HEK293 (cell line): ENCODE data around the gene KCNS3.

ENCODE experiments used
- BCL11B ChIP-seq: fragments of 450-650 bp; formaldehyde crosslinking; IDR thresholded peaks from 2 replicates; pipeline ENCODE4 v1.5.1; 2016; ENCODE audit warnings: low read depth, missing biosample characterization, missing genetic modification characterization
- HIC1 ChIP-seq: fragments of 450-650 bp; formaldehyde crosslinking; IDR thresholded peaks from 2 replicates; pipeline ENCODE4 v1.5.1; 2016; ENCODE audit warnings: missing biosample characterization, missing genetic modification characterization
- INSM2 ChIP-seq: fragments of 450-650 bp; formaldehyde crosslinking; IDR thresholded peaks from 2 replicates; pipeline ENCODE4 v1.5.1; 2016; ENCODE audit warnings: missing biosample characterization, missing genetic modification characterization
- KLF16 ChIP-seq: fragments of 450-650 bp; formaldehyde crosslinking; IDR thresholded peaks from 2 replicates; pipeline ENCODE4 v1.5.1; 2017; ENCODE audit warnings: missing biosample characterization, missing genetic modification characterization
- KLF17 ChIP-seq: fragments of 450-650 bp; formaldehyde crosslinking; IDR thresholded peaks from 2 replicates; pipeline ENCODE4 v1.5.1; 2016; ENCODE audit warnings: missing biosample characterization, missing genetic modification characterization
- KLF8 ChIP-seq: fragments of 450-650 bp; formaldehyde crosslinking; IDR thresholded peaks from 2 replicates; pipeline ENCODE4 v1.5.1; 2016; ENCODE audit warnings: missing biosample characterization, missing genetic modification characterization
- MZF1 ChIP-seq: fragments of 450-650 bp; formaldehyde crosslinking; IDR thresholded peaks from 2 replicates; pipeline ENCODE4 v1.5.1; 2017; ENCODE audit warnings: missing biosample characterization, missing genetic modification characterization, borderline replicate concordance
- OVOL3 ChIP-seq: fragments of 450-650 bp; formaldehyde crosslinking; IDR thresholded peaks from 2 replicates; pipeline ENCODE4 v1.5.1; 2016; ENCODE audit warnings: missing biosample characterization, missing genetic modification characterization
- PRDM4 ChIP-seq: fragments of 450-650 bp; formaldehyde crosslinking; IDR thresholded peaks from 2 replicates; pipeline ENCODE4 v1.5.1; 2017; ENCODE audit warnings: missing biosample characterization, missing genetic modification characterization
- SCRT1 ChIP-seq: fragments of 450-650 bp; formaldehyde crosslinking; IDR thresholded peaks from 2 replicates; pipeline ENCODE4 v1.5.1; 2016; ENCODE audit warnings: missing biosample characterization, missing genetic modification characterization, borderline replicate concordance
- SCRT2 ChIP-seq: fragments of 450-650 bp; formaldehyde crosslinking; IDR thresholded peaks from 2 replicates; pipeline ENCODE4 v1.5.1; 2016; ENCODE audit warnings: missing biosample characterization, missing genetic modification characterization
- SP3 ChIP-seq: fragments of 450-650 bp; formaldehyde crosslinking; IDR thresholded peaks from 2 replicates; pipeline ENCODE4 v1.5.1; 2016; ENCODE audit warnings: missing biosample characterization, missing genetic modification characterization
- SP7 ChIP-seq: fragments of 450-650 bp; formaldehyde crosslinking; IDR thresholded peaks from 2 replicates; pipeline ENCODE4 v1.5.1; 2016; ENCODE audit warnings: missing biosample characterization, missing genetic modification characterization
- TRIM28 ChIP-seq: IDR thresholded peaks from 2 replicates; pipeline ENCODE4 v1.6.1; 2011; ENCODE audit warnings: low read length, control low read depth, borderline replicate concordance
- ZBTB8A ChIP-seq: fragments of 450-650 bp; formaldehyde crosslinking; IDR thresholded peaks from 2 replicates; pipeline ENCODE4 v1.5.1; 2016; ENCODE audit warnings: missing biosample characterization, missing genetic modification characterization
- ZNF2 ChIP-seq: fragments of 450-650 bp; formaldehyde crosslinking; IDR thresholded peaks from 2 replicates; pipeline ENCODE4 v1.5.1; 2016; ENCODE audit warnings: missing biosample characterization, missing genetic modification characterization
- ZNF211 ChIP-seq: fragments of 450-650 bp; formaldehyde crosslinking; IDR thresholded peaks from 2 replicates; pipeline ENCODE4 v1.5.1; 2016; ENCODE audit warnings: low read depth, missing biosample characterization, missing genetic modification characterization
- ZNF221 ChIP-seq: fragments of 450-650 bp; formaldehyde crosslinking; IDR thresholded peaks from 2 replicates; pipeline ENCODE4 v1.5.1; 2017; ENCODE audit warnings: missing biosample characterization, missing genetic modification characterization, borderline replicate concordance
- ZNF311 ChIP-seq: fragments of 450-650 bp; formaldehyde crosslinking; IDR thresholded peaks from 2 replicates; pipeline ENCODE4 v1.5.1; 2017; ENCODE audit warnings: missing biosample characterization, missing genetic modification characterization, borderline replicate concordance
- ZNF350 ChIP-seq: fragments of 450-650 bp; formaldehyde crosslinking; IDR thresholded peaks from 2 replicates; pipeline ENCODE4 v1.5.0; 2017; ENCODE audit warnings: missing biosample characterization, mild to moderate bottlenecking, missing genetic modification characterization
- ZNF394 ChIP-seq: fragments of 450-650 bp; formaldehyde crosslinking; IDR thresholded peaks from 2 replicates; pipeline ENCODE4 v1.5.1; 2016; ENCODE audit warnings: missing biosample characterization, missing genetic modification characterization, mild to moderate bottlenecking, moderate library complexity, borderline replicate concordance
- ZNF398 ChIP-seq: fragments of 450-650 bp; formaldehyde crosslinking; IDR thresholded peaks from 2 replicates; pipeline ENCODE4 v1.5.1; 2017; ENCODE audit warnings: missing biosample characterization, missing genetic modification characterization
- ZNF404 ChIP-seq: fragments of 450-650 bp; formaldehyde crosslinking; IDR thresholded peaks from 2 replicates; pipeline ENCODE4 v1.5.1; 2017; ENCODE audit warnings: missing biosample characterization, missing genetic modification characterization
- ZNF423 ChIP-seq: fragments of 450-650 bp; formaldehyde crosslinking; IDR thresholded peaks from 2 replicates; pipeline ENCODE4 v1.5.1; 2016; ENCODE audit warnings: missing biosample characterization, missing genetic modification characterization
- ZNF580 ChIP-seq: fragments of 450-650 bp; formaldehyde crosslinking; IDR thresholded peaks from 2 replicates; pipeline ENCODE4 v1.5.1; 2016; ENCODE audit warnings: missing biosample characterization, missing genetic modification characterization
- ZNF600 ChIP-seq: fragments of 450-650 bp; formaldehyde crosslinking; IDR thresholded peaks from 2 replicates; pipeline ENCODE4 v1.5.1; 2016; ENCODE audit warnings: missing biosample characterization, missing genetic modification characterization
- ZNF623 ChIP-seq: fragments of 450-650 bp; formaldehyde crosslinking; IDR thresholded peaks from 2 replicates; pipeline ENCODE4 v1.5.1; 2016; ENCODE audit warnings: missing biosample characterization, missing genetic modification characterization
- ZNF76 ChIP-seq: fragments of 450-650 bp; formaldehyde crosslinking; IDR thresholded peaks from 2 replicates; pipeline ENCODE4; 2016; ENCODE audit warnings: low read depth, missing biosample characterization, missing genetic modification characterization, borderline replicate concordance
- ZSCAN18 ChIP-seq: fragments of 450-650 bp; formaldehyde crosslinking; IDR thresholded peaks from 2 replicates; pipeline ENCODE4 v1.5.1; 2016; ENCODE audit warnings: missing biosample characterization, missing genetic modification characterization

KCNS3 gene

GRCh38 chr2:17879137-17879912, 858 bp downstream of the KCNS3 start (continued):
- TF ChIP-seq HIC1 (tag by site-specific recombination) (no peak), ZNF580 (tag by site-specific recombination) (no peak), TRIM28 (no peak), ZNF398 (tag by site-specific recombination) (no peak), ZNF211 (no peak), ZNF350 (tag by site-specific recombination) (no peak), ZNF311 (tag by site-specific recombination) (no peak), INSM2 (no peak), PRDM4 (no peak), KLF8 (tag by site-specific recombination) (no peak; the same call in 1 of the 2 replicates), ZNF404 (tag by site-specific recombination) (no peak), ZNF623 (tag by site-specific recombination) (no peak), ZNF2 (tag by site-specific recombination) (no peak), KLF17 (tag by site-specific recombination) (no peak), ZSCAN18 (tag by site-specific recombination) (no peak), ZNF76 (tag by site-specific recombination) (no peak), BCL11B (tag by site-specific recombination) (no peak), ZNF423 (tag by site-specific recombination) (peak; percentile 43; the same call in 1 of the 2 replicates), SP7 (tag by site-specific recombination) (peak; percentile 45; the same call in 1 of the 2 replicates), ZNF221 (no peak), ZBTB8A (tag by site-specific recombination) (peak; percentile 88), ZNF600 (tag by site-specific recombination) (0 out of 2 replicates have a peak, but pooled peaks have one; percentile 28), MZF1 (no peak), SCRT1 (0 out of 2 replicates have a peak, but pooled peaks have one; percentile 3), SP3 (tag by site-specific recombination) (peak; percentile 86), KLF16 (tag by site-specific recombination) (0 out of 2 replicates have a peak, but pooled peaks have one; percentile 28), OVOL3 (tag by site-specific recombination) (no peak), SCRT2 (tag by site-specific recombination) (peak; percentile 67), ZNF394 (tag by site-specific recombination) (peak; percentile 63; the same call in 1 of the 2 replicates)
